ENCODE data around the gene SLC30A1. TPM values are rescaled to one million over a fixed set of nuclear protein-coding genes. Genes with fewer than 3 reads are reported as not detected.

Gene SLC30A1
- total and polyA plus RNA-seq, 10 of the 15 experiments (the other 5 are each of a cell fraction or from before 2014, with no cell fraction given) = 3.5 to 14.1 (median 8.8) TPM

GRCh38 chr1:211614615-211615014 lies 35.7 kb upstream of the SLC30A1 start:
- ChIA-PET SMC1A (ENCODE audit: uncharacterized antibody, unreplicated experiment) (interaction anchor here (0.6 to 1.4 kb wide), 2 partner anchors 23 to 27 kb away, joined by 3 read pairs; no protein-coding TSS in a partner anchor), RAD21 (ENCODE audit: unreplicated experiment) (no interaction called here), CTCF (interaction anchor here (0.8 to 1.0 kb wide), 2 partner anchors 22 to 38 kb away, joined by 3 read pairs; no protein-coding TSS in a partner anchor), POLR2A (interaction anchor here (0.6 kb wide), 1 partner anchor 371 kb away, joined by 3 read pairs; no protein-coding TSS in a partner anchor)
- Histone ChIP-seq H3K9me3 (replicated peaks; ENCODE audit: control insufficient read depth, insufficient read depth, low read length) (no peaks in the 10 kb centered on the region), H3K36me3 (ENCODE audit: control insufficient read depth in 2 of 2, insufficient read depth in 2 of 2, low read length in 1 of 2) (no peaks in the 10 kb centered on the region), H3K4me1 (ENCODE audit: control insufficient read depth, insufficient read depth, low read length) (no peaks in the 10 kb centered on the region; the same call in 1 of the 2 replicates), H3K4me2 (ENCODE audit: control insufficient read depth, insufficient read depth) (no peak overlapping the region), H3K4me3 (no peak overlapping the region), H3K9ac (ENCODE audit: control insufficient read depth, insufficient read depth, low read length) (no peak overlapping the region), H4K20me1 (ENCODE audit: control insufficient read depth, insufficient read depth) (no peaks in the 10 kb centered on the region), H2AFZ (ENCODE audit: control insufficient read depth, low read depth, low read length) (no peak overlapping the region), H3K27ac (ENCODE audit: control insufficient read depth, insufficient read depth) (no peak overlapping the region), H3K79me2 (ENCODE audit: control insufficient read depth, insufficient read depth, low read length) (no peaks in the 10 kb centered on the region), H3K27me3 (replicated peaks in 1 of 2; ENCODE audit: control insufficient read depth in 2 of 2, insufficient read depth in 2 of 2, low read length in 1 of 2) (no peaks in the 10 kb centered on the region)
- no peak for FAIRE-seq
- no TSS peak for BruUV-seq (replicated peaks)
- intact Hi-C loops (cut with micrococcal nuclease; ENCODE audit: unreplicated experiment) (no loop called here), in situ Hi-C loops (cut with MboI) (no loop called here)
- 80% methylated on average over 11 of the region's 11 CpGs for WGBS (ENCODE audit: insufficient coverage, insufficient replicate concordance, low lambda C conversion rate, missing lambda C conversion rate)
- ATAC-seq = no peak
- DNase-seq (ENCODE audit: low read depth, low spot score) = no peak
- TF ChIP-seq CHD4 (IDR thresholded peaks at IDR 0.05) (no peak), ASH2L (IDR thresholded peaks at IDR 0.05; ENCODE audit: borderline replicate concordance, low read depth) (no peak), POU2F2 (IDR thresholded peaks at IDR 0.05; ENCODE audit: borderline replicate concordance, low read depth, low read length) (no peak), MTA2 (IDR thresholded peaks at IDR 0.05; ENCODE audit: low read depth) (no peak), MYB (IDR thresholded peaks at IDR 0.05; ENCODE audit: borderline replicate concordance, low read depth, low read length) (no peak), HSF1 (IDR thresholded peaks at IDR 0.05; ENCODE audit: low read depth, low read length) (no peak), DPF2 (IDR thresholded peaks at IDR 0.05) (no peak), KAT2A (conservative IDR thresholded peaks at IDR 0.05; ENCODE audit: control insufficient read depth, low read depth, low read length) (no peak), RBBP5 (conservative IDR thresholded peaks at IDR 0.05) (no peak), PKNOX1 (IDR thresholded peaks at IDR 0.05) (no peak), FOS (IDR thresholded peaks at IDR 0.05; ENCODE audit: borderline replicate concordance, extremely low read depth, insufficient read length) (no peak), POLR2AphosphoS5 (IDR thresholded peaks at IDR 0.05; ENCODE audit: low read length) (no peak), PBX3 (IDR thresholded peaks at IDR 0.05; ENCODE audit: insufficient replicate concordance, low read depth, low read length) (no peak), ZSCAN29 (IDR thresholded peaks at IDR 0.05) (no peak), JUNB (IDR thresholded peaks at IDR 0.05) (no peak), POLR2AphosphoS2 (IDR thresholded peaks at IDR 0.05; ENCODE audit: low read depth, low read length) (no peak), USF2 (IDR thresholded peaks at IDR 0.05; ENCODE audit: borderline replicate concordance, low read depth, low read length) (no peak), IRF5 (IDR thresholded peaks at IDR 0.05; ENCODE audit: borderline replicate concordance) (no peak)
